Colon (tissue), 2 donors: Measurements from ENCODE around the gene KCNN2.
"Not testable (repeated sequence)": the region's sequence is repeated elsewhere in the genome, so short reads cannot be mapped to it uniquely, and the experiment has no call there.

Experiments used
- FAIRE-seq: peaks from 2 replicates; lab custom pipeline; 2012; peaks lifted over from hg19 to GRCh38; lab: Jason Lieb, UNC
- donor health status: control.
- donor health status: control.

The KCNN2 gene

GRCh38 chr5:114419959-114420358, 58.1 kb downstream of the KCNN2 start:
- no peak for FAIRE-seq

- no peak for FAIRE-seq
These were observed 65.3 kb downstream of the KCNN2 start for GRCh38 chr5:114427204-114427603.

- FAIRE-seq: no peak
These were observed 68.7 kb downstream of the KCNN2 start for GRCh38 chr5:114430532-114430931.

GRCh38 chr5:114432684-114433083, 70.8 kb downstream of the KCNN2 start:
- FAIRE-seq: not testable (repeated sequence)

- no peak for FAIRE-seq
These were observed 72.7 kb downstream of the KCNN2 start for GRCh38 chr5:114434396-114435219.

- FAIRE-seq: no peak
These were observed 73.3 kb downstream of the KCNN2 start for GRCh38 chr5:114435220-114435481.

GRCh38 chr5:114435885-114436299, 74.0 kb downstream of the KCNN2 start:
- no peak for FAIRE-seq

- no peak for FAIRE-seq
These were observed 76.1 kb downstream of the KCNN2 start for GRCh38 chr5:114437936-114438335.

GRCh38 chr5:114438471-114438870, 76.6 kb downstream of the KCNN2 start:
- FAIRE-seq: no peak

GRCh38 chr5:114447084-114447773, 85.4 kb downstream of the KCNN2 start:
- FAIRE-seq: no peak

- no peak for FAIRE-seq
These were observed 86.6 kb downstream of the KCNN2 start for GRCh38 chr5:114448481-114448880.

- no peak for FAIRE-seq
These were observed 88.1 kb downstream of the KCNN2 start for GRCh38 chr5:114449860-114450421.

- no peak for FAIRE-seq
These were observed 88.6 kb downstream of the KCNN2 start for GRCh38 chr5:114450437-114450836.

GRCh38 chr5:114458726-114459125, 96.9 kb downstream of the KCNN2 start:
- no peak for FAIRE-seq

GRCh38 chr5:114467171-114467570, 105.3 kb downstream of the KCNN2 start:
- FAIRE-seq: no peak

- FAIRE-seq: no peak
These were observed 105.9 kb downstream of the KCNN2 start for GRCh38 chr5:114467729-114468128.

- no peak for FAIRE-seq
These were observed 107.5 kb downstream of the KCNN2 start for GRCh38 chr5:114469372-114469771.

GRCh38 chr5:114471529-114471928, 109.7 kb downstream of the KCNN2 start:
- no peak for FAIRE-seq

- FAIRE-seq: no peak
These were observed 111.7 kb downstream of the KCNN2 start for GRCh38 chr5:114473541-114473940.

GRCh38 chr5:114477816-114478334, 116.0 kb downstream of the KCNN2 start:
- FAIRE-seq: no peak

GRCh38 chr5:114500756-114501155, 138.9 kb downstream of the KCNN2 start:
- no peak for FAIRE-seq

- FAIRE-seq: no peak
These were observed 142.7 kb downstream of the KCNN2 start for GRCh38 chr5:114504560-114504959.

GRCh38 chr5:114524221-114524620, 162.4 kb downstream of the KCNN2 start:
- no peak for FAIRE-seq
